ENCODE data around the gene RANGRF. TPM values are rescaled to one million over a fixed set of nuclear protein-coding genes. Genes with fewer than 3 reads are reported as not detected.

Gene RANGRF
- total and polyA plus RNA-seq, 10 donors = 18.9 to 55.9 (median 23.1) TPM

DNA sequence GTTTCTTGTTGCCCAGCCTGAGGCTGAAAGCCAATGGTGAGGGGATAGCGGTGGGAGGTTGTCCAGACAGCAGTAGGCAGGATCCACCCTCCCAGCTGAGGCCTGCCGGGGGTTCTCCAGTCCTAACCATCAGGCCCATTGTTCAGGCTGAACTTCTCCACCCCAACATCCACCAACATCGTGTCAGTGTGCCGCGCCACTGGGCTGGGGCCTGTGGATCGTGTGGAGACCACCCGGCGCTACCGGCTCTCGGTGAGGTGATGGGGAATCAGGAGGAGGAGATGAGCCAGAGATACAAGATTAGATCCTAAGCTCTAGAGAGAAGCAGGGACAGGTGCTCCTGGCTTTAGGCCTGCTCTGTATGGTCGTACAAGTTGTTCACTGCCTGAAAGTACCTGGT is 33.6 kb upstream of the RANGRF start:
- peaks cover 3 to 63% (median 51%) of the 10 kb centered on the region in 6 donors for H3K36me3 ChIP-seq
- H3K27ac ChIP-seq = no peak overlapping the region
- H3K4me1 ChIP-seq = peaks cover 3 to 9% (median 6%) of the 10 kb centered on the region in 6 donors
- DNase-seq = no peak
- TF ChIP-seq POLR2AphosphoS5 (IDR thresholded peaks at IDR 0.05) (no peak), POLR2A (IDR thresholded peaks at IDR 0.05) (no peak)
- 94 to 98% (median 95%) methylated on average over 9 to 11 of the region's 11 CpGs for WGBS, 5 donors
- H3K9me3 ChIP-seq = no peaks in the 10 kb centered on the region
- intact Hi-C loops (cut with DNase I; ENCODE audit: low total_unique reads) = no loop called here
- no peak overlapping the region for H3K4me3 ChIP-seq
- H3K27me3 ChIP-seq (replicated peaks in 1 of 7) = no peaks in the 10 kb centered on the region

DNA sequence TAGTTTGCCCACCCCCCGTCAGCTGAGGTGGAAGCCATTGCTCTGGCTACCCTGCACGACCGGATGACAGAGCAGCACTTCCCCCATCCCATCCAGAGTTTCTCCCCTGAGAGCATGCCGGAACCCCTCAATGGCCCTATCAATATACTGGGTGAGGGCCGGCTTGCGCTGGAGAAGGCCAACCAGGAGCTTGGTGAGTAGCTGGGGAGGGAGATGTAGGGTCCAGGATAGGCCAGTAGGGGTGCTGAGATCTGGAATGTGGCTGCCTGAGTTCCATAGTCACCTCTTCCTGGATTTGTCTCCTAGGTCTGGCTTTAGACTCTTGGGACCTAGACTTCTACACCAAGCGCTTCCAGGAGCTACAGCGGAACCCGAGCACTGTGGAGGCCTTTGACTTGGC is 33.0 kb upstream of the RANGRF start:
- no peaks in the 10 kb centered on the region for H3K9me3 ChIP-seq
- H3K4me3 ChIP-seq = no peak overlapping the region
- H3K4me1 ChIP-seq = peaks cover 0 to 3% (median under 1%) of the 10 kb centered on the region in 6 donors
- TF ChIP-seq, protein P1, sequence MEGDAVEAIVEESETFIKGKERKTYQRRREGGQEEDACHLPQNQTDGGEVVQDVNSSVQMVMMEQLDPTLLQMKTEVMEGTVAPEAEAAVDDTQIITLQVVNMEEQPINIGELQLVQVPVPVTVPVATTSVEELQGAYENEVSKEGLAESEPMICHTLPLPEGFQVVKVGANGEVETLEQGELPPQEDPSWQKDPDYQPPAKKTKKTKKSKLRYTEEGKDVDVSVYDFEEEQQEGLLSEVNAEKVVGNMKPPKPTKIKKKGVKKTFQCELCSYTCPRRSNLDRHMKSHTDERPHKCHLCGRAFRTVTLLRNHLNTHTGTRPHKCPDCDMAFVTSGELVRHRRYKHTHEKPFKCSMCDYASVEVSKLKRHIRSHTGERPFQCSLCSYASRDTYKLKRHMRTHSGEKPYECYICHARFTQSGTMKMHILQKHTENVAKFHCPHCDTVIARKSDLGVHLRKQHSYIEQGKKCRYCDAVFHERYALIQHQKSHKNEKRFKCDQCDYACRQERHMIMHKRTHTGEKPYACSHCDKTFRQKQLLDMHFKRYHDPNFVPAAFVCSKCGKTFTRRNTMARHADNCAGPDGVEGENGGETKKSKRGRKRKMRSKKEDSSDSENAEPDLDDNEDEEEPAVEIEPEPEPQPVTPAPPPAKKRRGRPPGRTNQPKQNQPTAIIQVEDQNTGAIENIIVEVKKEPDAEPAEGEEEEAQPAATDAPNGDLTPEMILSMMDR (IDR thresholded peaks at IDR 0.05 in 8 of 11, conservative IDR thresholded peaks at IDR 0.05 in 3 of 11) = no peak
- TF ChIP-seq POLR2A (IDR thresholded peaks at IDR 0.05) = no peak
- TF ChIP-seq POLR2AphosphoS5 (IDR thresholded peaks at IDR 0.05) = no peak
- WGBS, 5 donors = 95 to 98% (median 97%) methylated on average over 9 of the region's 9 CpGs
- no peaks in the 10 kb centered on the region for H3K27me3 ChIP-seq (replicated peaks in 1 of 7)
- H3K27ac ChIP-seq = no peak overlapping the region
- H3K36me3 ChIP-seq = peaks cover 3 to 70% (median 54%) of the 10 kb centered on the region in 6 donors
- no peak for DNase-seq
- intact Hi-C loops (cut with DNase I; ENCODE audit: low total_unique reads) = no loop called here

DNA sequence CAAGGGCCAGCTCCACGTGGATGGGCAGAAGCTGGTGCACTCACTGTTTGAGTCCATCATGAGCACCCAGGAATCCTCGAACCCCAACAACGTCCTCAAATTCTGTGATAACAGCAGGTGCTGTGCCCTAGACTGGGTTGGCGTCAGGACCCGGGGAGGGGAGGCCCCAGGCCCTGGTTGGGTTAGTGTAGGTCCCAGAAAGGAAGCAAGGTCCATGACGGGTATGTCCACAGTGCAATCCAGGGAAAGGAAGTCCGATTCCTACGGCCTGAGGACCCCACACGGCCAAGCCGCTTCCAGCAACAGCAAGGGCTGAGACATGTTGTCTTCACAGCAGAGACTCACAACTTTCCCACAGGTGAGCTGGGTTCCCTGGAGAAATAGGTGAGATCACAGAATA is 32.2 kb upstream of the RANGRF start:
- H3K27me3 ChIP-seq (replicated peaks in 1 of 7) = no peaks in the 10 kb centered on the region
- H3K27ac ChIP-seq = no peak overlapping the region
- TF ChIP-seq POLR2AphosphoS5 (IDR thresholded peaks at IDR 0.05) = no peak
- TF ChIP-seq, protein P1 (IDR thresholded peaks at IDR 0.05 in 8 of 11, conservative IDR thresholded peaks at IDR 0.05 in 3 of 11) = no peak
- TF ChIP-seq POLR2A (IDR thresholded peaks at IDR 0.05) = no peak
- WGBS, 5 donors = 92 to 95% (median 93%) methylated on average over 9 to 10 of the region's 10 CpGs
- no peak for DNase-seq
- peaks cover 3 to 78% (median 58%) of the 10 kb centered on the region in 6 donors for H3K36me3 ChIP-seq
- no peaks in the 10 kb centered on the region for H3K4me1 ChIP-seq
- intact Hi-C loops (cut with DNase I; ENCODE audit: low total_unique reads) = no loop called here
- H3K4me3 ChIP-seq = no peak overlapping the region
- H3K9me3 ChIP-seq = no peaks in the 10 kb centered on the region

DNA sequence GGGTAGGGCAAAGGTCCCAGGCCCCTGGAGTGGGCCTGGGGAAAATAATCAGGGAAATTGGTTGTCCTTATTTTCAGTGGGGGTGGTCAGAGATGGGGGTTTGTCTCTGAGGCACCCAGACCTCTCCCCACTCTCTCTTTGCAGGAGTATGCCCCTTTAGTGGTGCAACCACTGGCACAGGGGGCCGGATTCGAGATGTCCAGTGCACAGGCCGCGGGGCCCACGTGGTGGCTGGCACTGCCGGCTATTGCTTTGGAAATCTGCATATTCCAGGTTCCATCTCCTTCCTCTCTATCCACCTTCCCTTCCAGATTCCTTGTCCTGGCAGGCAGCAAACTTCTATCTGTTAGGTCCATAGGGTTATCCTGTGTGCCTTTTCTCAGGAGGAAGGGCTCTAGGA is 31.8 kb upstream of the RANGRF start:
- H3K36me3 ChIP-seq = peaks cover 3 to 82% (median 62%) of the 10 kb centered on the region in 6 donors
- no peaks in the 10 kb centered on the region for H3K9me3 ChIP-seq
- H3K27me3 ChIP-seq (replicated peaks in 1 of 7) = no peaks in the 10 kb centered on the region
- no peak overlapping the region for H3K4me3 ChIP-seq
- WGBS, 5 donors = 94 to 100% (median 99%) methylated on average over 6 of the region's 6 CpGs
- H3K4me1 ChIP-seq = no peaks in the 10 kb centered on the region
- no peak for TF ChIP-seq POLR2AphosphoS5 (IDR thresholded peaks at IDR 0.05)
- TF ChIP-seq, protein P1 (IDR thresholded peaks at IDR 0.05 in 8 of 11, conservative IDR thresholded peaks at IDR 0.05 in 3 of 11) = no peak
- no peak for TF ChIP-seq POLR2A (IDR thresholded peaks at IDR 0.05)
- DNase-seq = no peak
- intact Hi-C loops (cut with DNase I; ENCODE audit: low total_unique reads) = no loop called here
- no peak overlapping the region for H3K27ac ChIP-seq

DNA sequence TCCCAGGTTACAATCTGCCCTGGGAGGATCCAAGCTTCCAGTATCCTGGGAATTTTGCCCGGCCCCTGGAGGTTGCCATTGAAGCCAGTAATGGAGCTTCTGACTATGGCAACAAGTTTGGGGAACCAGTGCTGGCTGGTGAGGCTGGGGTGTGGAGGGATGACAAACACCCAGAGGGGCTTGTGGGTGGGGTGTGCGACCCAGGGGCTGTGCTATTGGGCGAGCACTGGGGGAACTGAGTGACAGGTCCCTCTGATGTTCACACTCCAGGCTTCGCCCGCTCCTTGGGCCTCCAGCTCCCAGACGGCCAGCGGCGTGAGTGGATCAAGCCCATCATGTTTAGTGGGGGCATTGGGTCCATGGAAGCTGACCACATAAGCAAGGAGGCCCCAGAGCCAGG is 30.7 kb upstream of the RANGRF start:
- H3K9me3 ChIP-seq = no peaks in the 10 kb centered on the region
- H3K4me3 ChIP-seq = no peak overlapping the region
- no peak for TF ChIP-seq POLR2A (IDR thresholded peaks at IDR 0.05)
- TF ChIP-seq POLR2AphosphoS5 (IDR thresholded peaks at IDR 0.05) = no peak
- TF ChIP-seq, protein P1 (IDR thresholded peaks at IDR 0.05 in 8 of 11, conservative IDR thresholded peaks at IDR 0.05 in 3 of 11) = no peak
- intact Hi-C loops (cut with DNase I; ENCODE audit: low total_unique reads) = no loop called here
- H3K4me1 ChIP-seq = no peaks in the 10 kb centered on the region
- 89 to 99% (median 97%) methylated on average over 1 to 8 of the region's 8 CpGs for WGBS, 5 donors
- no peak overlapping the region for H3K27ac ChIP-seq
- no peaks in the 10 kb centered on the region for H3K27me3 ChIP-seq (replicated peaks in 1 of 7)
- DNase-seq = no peak
- H3K36me3 ChIP-seq = peaks cover 3 to 93% (median 70%) of the 10 kb centered on the region in 6 donors

Measured in spleen (tissue), 11 donors.